AG04449 (cell line): ENCODE measurements around the gene ADAMTS10.
"Not testable (repeated sequence)": the region's sequence is repeated elsewhere in the genome, so short reads cannot be mapped to it uniquely, and the experiment has no call there.

Source experiments
- CTCF ChIA-PET: fragments of 350-600 bp; formaldehyde crosslinking; extraction: SDS; loops from one replicate; lab custom pipeline; 2021; ENCODE audit warnings: antibody characterized with exemption; lab: Yijun Ruan, JAX
- POLR2A ChIA-PET: fragments of 400-600, 350-600 bp; formaldehyde crosslinking; extraction: SDS; loops from one replicate; lab custom pipeline; 2020; ENCODE audit warnings: antibody characterized with exemption, inconsistent platforms; lab: Yijun Ruan, JAX
- DNase-seq: peaks from one replicate; pipeline ENCODE4 v3.0.0-alpha.2; 2010; ENCODE audit warnings: low read depth, low spot score
- H3K4me3 ChIP-seq: 2 replicates; pipeline ENCODE4 v1.5.1; 2011; ENCODE audit warnings: low read depth, mild to moderate bottlenecking, control low read depth, low read length
- TF ChIP-seq, protein P1 (sequence below): IDR thresholded peaks from one replicate; pipeline ENCODE4 v1.5.1; 2011; ENCODE audit warnings: mild to moderate bottlenecking, moderate library complexity, low read length, control low read depth, inconsistent platforms; ENCODE audit not compliant: insufficient read depth; ENCODE audit errors: missing control alignments

ADAMTS10 gene

DNA sequence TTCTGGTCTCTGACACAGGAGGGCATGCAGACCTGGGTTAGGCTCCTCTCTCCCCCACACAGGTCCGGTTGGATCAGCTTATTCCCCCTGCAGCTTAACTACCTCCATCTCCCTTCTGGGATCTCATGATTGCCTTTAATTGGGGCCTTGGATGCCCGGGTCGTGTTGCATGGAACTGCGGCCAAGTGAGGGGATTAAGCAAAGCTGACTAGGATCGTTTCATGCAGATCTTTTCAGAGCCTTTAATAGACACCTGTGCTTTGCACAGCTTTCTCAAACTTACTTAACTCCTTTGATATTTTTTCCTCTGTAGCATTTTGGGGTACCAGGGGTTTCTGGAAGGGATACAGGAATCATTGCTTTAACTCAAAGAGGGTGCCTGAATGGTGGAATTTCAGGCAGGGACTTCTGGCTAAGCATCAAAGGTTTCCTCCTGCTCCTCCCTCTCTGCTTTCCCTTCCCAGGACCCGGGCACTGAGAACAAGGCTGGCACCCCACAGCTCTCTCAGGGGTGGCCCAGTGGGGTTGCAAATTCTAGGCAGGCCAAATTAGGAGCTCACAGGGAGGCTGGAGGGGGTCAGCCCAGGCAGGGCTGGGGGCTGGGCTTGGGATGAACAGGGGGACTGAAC is 20.4 kb upstream of the ADAMTS10 start:
- ChIA-PET POLR2A (no interaction called here), CTCF (interaction anchor here (0.7 to 1.5 kb wide), 7 partner anchors 8 to 50 kb away, joined by 3 to 8 read pairs (median 3); no protein-coding TSS in a partner anchor)

DNA sequence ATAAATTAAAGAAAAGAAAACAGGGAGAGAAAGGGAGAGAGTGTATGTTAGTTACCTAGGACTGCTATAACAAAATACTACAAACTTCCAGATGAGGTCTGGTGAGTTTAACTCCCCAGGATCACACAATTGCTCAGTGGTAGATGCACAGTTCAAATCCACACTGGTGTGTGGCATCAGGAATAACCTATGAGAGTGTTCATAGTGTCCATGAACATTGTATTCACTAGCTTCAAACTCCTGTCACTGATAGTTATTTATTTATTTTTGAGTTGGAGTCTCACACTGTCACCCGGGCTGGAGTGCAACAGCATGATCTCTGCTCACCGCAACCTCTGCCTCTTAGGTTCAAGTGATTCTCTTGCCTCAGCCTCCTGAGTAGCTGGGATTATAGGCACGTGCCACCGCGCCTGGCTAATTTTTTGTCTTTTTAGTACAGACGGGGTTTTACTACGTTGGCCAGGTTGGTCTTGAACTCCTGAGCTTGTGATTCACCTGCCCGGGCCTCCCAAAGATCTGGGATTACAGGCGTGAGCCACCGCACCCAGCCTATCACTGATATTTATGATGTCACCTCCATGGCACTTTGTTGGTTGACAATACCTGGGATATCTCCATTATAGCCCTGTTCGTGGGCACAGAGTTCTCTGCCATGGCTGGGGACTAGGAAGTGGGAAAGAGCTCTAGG is 19.6 kb upstream of the ADAMTS10 start, which contains the start of gene NFILZ:
Gene NFILZ (plus strand): TSS at position 638 of the 688 bp plus-strand sequence. CDS start 46,133 bp downstream, outside the sequence.
- ChIA-PET CTCF (interaction anchor here (0.7 to 1.5 kb wide), 7 partner anchors 9 to 49 kb away, joined by 3 to 8 read pairs (median 3); no protein-coding TSS in a partner anchor), POLR2A (no interaction called here)
- H3K4me3 ChIP-seq: no peak within 1 kb of the TSS
- DNase-seq: no peak
- TF ChIP-seq, protein P1, sequence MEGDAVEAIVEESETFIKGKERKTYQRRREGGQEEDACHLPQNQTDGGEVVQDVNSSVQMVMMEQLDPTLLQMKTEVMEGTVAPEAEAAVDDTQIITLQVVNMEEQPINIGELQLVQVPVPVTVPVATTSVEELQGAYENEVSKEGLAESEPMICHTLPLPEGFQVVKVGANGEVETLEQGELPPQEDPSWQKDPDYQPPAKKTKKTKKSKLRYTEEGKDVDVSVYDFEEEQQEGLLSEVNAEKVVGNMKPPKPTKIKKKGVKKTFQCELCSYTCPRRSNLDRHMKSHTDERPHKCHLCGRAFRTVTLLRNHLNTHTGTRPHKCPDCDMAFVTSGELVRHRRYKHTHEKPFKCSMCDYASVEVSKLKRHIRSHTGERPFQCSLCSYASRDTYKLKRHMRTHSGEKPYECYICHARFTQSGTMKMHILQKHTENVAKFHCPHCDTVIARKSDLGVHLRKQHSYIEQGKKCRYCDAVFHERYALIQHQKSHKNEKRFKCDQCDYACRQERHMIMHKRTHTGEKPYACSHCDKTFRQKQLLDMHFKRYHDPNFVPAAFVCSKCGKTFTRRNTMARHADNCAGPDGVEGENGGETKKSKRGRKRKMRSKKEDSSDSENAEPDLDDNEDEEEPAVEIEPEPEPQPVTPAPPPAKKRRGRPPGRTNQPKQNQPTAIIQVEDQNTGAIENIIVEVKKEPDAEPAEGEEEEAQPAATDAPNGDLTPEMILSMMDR: no peak

More for the DNA sequence above, 20.4 kb upstream of the ADAMTS10 start:
- DNase-seq: no peak
- TF ChIP-seq, protein P1: no peak
- no peak overlapping the region for H3K4me3 ChIP-seq

DNA sequence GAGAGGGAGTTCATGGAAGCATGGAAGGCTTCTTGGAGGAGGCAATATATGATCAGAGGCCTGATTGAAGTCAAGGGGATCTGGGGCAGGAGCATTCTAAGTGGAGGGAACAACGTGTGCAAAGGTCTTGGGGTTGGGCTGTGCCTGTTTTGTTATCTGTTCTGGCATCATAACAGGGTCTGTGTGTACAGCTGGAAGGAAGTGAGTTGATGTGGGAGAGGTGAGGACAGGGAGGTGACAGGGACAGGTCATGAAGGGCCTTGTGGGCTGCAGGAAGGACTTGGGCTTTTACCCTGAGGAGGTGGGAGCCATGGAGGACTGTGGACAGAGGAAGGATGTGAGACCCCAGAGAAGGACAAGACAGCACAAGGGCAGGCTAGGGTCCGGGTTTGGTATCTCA is 18.7 kb upstream of the ADAMTS10 start:
- POLR2A ChIA-PET: no interaction called here
- TF ChIP-seq, protein P1: no peak
- H3K4me3 ChIP-seq: no peak overlapping the region
- no peak for DNase-seq
- CTCF ChIA-PET: no interaction called here

DNA sequence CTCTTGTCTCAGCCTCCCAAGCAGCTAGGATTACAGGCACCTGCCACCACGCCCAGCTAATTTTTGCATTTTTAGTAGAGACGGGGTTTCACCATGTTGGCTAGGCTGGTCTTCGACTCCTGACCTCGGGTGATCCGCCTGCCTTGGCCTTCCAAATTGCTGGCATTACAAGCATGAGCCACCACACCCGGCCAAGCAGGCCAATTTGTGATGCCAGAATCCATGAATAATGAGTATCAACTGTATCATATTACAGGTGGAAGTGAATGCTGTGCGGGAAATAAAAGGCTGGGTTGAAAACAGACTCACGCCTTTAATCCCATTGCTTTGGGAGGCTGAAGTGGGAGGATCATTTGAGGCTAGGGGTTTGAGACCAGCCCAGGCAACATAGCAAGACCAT is 16.3 kb upstream of the ADAMTS10 start:
- ChIA-PET CTCF (interaction anchor here (5.2 kb wide), 1 partner anchor 47 kb away, joined by 30 read pairs; no protein-coding TSS in a partner anchor), POLR2A (no interaction called here)
- DNase-seq: no peak
- TF ChIP-seq, protein P1: no peak
- no peak overlapping the region for H3K4me3 ChIP-seq

DNA sequence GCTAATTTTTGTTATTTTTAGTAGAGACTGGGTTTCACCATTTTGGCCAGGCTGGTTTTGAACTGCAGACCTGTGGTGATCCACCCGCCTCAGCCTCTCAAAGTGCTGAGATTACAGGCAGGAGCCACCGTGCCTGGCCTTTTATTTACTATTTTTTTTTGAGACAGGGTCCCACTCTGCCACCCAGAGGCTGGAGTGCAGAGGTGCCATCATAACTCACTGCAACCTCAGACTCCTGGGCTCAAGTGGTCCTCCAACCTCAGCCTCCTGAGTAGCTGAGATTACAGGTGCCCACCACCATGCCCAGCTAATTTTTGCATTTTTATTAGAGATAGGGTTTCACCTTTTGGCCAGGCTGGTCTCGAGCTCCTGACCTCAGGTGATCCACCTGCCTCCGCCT is 12.4 kb upstream of the ADAMTS10 start:
- H3K4me3 ChIP-seq, DNase-seq, POLR2A ChIA-PET: not testable (repeated sequence)
- CTCF ChIA-PET: interaction anchor here (0.8 to 5.2 kb wide), 3 partner anchors 19 to 45 kb away, joined by 3 to 30 read pairs (median 4); no protein-coding TSS in a partner anchor

DNA sequence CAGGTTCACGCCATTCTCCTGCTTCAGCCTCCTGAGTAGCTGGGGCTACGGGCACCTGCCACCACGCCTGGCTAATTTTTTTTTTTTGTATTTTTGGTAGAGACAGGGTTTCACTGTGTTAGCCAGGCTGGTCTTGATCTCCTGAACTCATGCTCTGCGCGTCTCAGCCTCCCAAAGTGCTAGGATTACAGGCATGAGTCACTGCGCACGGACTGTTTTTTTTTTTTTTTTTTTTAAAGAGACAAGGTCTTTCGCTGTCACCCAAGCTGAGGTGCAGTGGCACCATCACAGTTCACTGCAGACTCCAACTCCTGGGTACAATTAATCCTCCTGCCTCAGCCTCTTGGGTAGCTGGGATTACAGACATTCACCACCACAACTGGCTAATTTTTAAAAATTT is 8.2 kb upstream of the ADAMTS10 start:
- DNase-seq: no peak
- CTCF ChIA-PET: interaction anchor here (6.8 kb wide), 1 partner anchor 25 kb away, joined by 49 read pairs; no protein-coding TSS in a partner anchor
- POLR2A ChIA-PET: no interaction called here
- no peak overlapping the region for H3K4me3 ChIP-seq
- TF ChIP-seq, protein P1: no peak
